ENCODE measurements around the gene APRT. TPM values are rescaled to one million over a fixed set of nuclear protein-coding genes. Genes with fewer than 3 reads are reported as not detected.
"Not testable (repeated sequence)": the region's sequence is repeated elsewhere in the genome, so short reads cannot be mapped to it uniquely, and the experiment has no call there.

The APRT gene
- polyA plus RNA-seq, 4 donors, result 80.7 to 126 (median 87.1) TPM

- DNase-seq (ENCODE audit: low read depth in 4 of 4, low spot score in 3 of 4), result no peak
These were observed 35.9 kb downstream of the APRT start for GRCh38 chr16:88775825-88776224.

- DNase-seq (ENCODE audit: low read depth in 4 of 4, low spot score in 3 of 4), result no peak
These were observed 37.0 kb downstream of the APRT start for GRCh38 chr16:88774544-88775393.

- DNase-seq (ENCODE audit: low read depth in 4 of 4, low spot score in 3 of 4), result no peak
These were observed 37.9 kb downstream of the APRT start for GRCh38 chr16:88773812-88774291.

- no peak for DNase-seq (ENCODE audit: low read depth in 4 of 4, low spot score in 3 of 4)
These were observed 38.6 kb downstream of the APRT start for GRCh38 chr16:88772871-88773811.

GRCh38 chr16:88771781-88772180 lies 39.9 kb downstream of the APRT start:
- not testable (repeated sequence) for DNase-seq (ENCODE audit: low read depth in 4 of 4, low spot score in 3 of 4)

- DNase-seq (ENCODE audit: low read depth in 4 of 4, low spot score in 3 of 4), result no peak
These were observed 40.4 kb downstream of the APRT start for GRCh38 chr16:88771294-88771772.

- peak in 1 of 4 donors; percentile 78 for DNase-seq (ENCODE audit: low read depth in 4 of 4, low spot score in 3 of 4)
These were observed 41.1 kb downstream of the APRT start for GRCh38 chr16:88770461-88771293.

GRCh38 chr16:88769617-88770460 lies 41.9 kb downstream of the APRT start:
- no peak for DNase-seq (ENCODE audit: low read depth in 4 of 4, low spot score in 3 of 4)

- no peak for DNase-seq (ENCODE audit: low read depth in 4 of 4, low spot score in 3 of 4)
These were observed 43.5 kb downstream of the APRT start for GRCh38 chr16:88768071-88768783.

GRCh38 chr16:88767546-88768070 lies 44.1 kb downstream of the APRT start:
- DNase-seq (ENCODE audit: low read depth in 4 of 4, low spot score in 3 of 4), result no peak

- DNase-seq (ENCODE audit: low read depth in 4 of 4, low spot score in 3 of 4), result no peak
These were observed 44.8 kb downstream of the APRT start for GRCh38 chr16:88766975-88767374.

- DNase-seq (ENCODE audit: low read depth in 4 of 4, low spot score in 3 of 4), result no peak
These were observed 46.8 kb downstream of the APRT start for GRCh38 chr16:88764913-88765349.

- DNase-seq (ENCODE audit: low read depth in 4 of 4, low spot score in 3 of 4), result no peak
These were observed 47.6 kb downstream of the APRT start for GRCh38 chr16:88764080-88764479.

- DNase-seq (ENCODE audit: low read depth in 4 of 4, low spot score in 3 of 4), result no peak
These were observed 48.1 kb downstream of the APRT start for GRCh38 chr16:88763502-88764053.

- DNase-seq (ENCODE audit: low read depth in 4 of 4, low spot score in 3 of 4), result no peak
These were observed 48.8 kb downstream of the APRT start for GRCh38 chr16:88762941-88763340.

GRCh38 chr16:88762258-88762870 lies 49.4 kb downstream of the APRT start:
- DNase-seq (ENCODE audit: low read depth in 4 of 4, low spot score in 3 of 4), result no peak

- no peak for DNase-seq (ENCODE audit: low read depth in 4 of 4, low spot score in 3 of 4)
These were observed 49.9 kb downstream of the APRT start for GRCh38 chr16:88761830-88762229.

GRCh38 chr16:88761143-88761534 lies 50.6 kb downstream of the APRT start:
- no peak for DNase-seq (ENCODE audit: low read depth in 4 of 4, low spot score in 3 of 4)
